A549 (cell line): ENCODE measurements around the gene DNAAF5. TPM values are rescaled to one million over a fixed set of nuclear protein-coding genes. Genes with fewer than 3 reads are reported as not detected.

Experiments used
- ATAC-seq, 2 experiments: fragments of 200-7000 bp in 1 of 2; fragments of >200 bp in 1 of 2; cut with Nextera tagmentation in 1 of 2; cut with Tn5 transposase in 1 of 2; 3 replicates each; pipeline versions ENCODE4 v1.8.0 to v1.9.1; 2018 to 2020; ENCODE audit warnings: mild to moderate bottlenecking in 1 of 2, moderate library complexity in 1 of 2
- CTCF ChIA-PET: fragments of 300-600 bp; sonication (Branson Sonifier 250); formaldehyde crosslinking; extraction: SDS; loops from one replicate; lab custom pipeline; 2021; ENCODE audit warnings: antibody characterized with exemption, inconsistent platforms; lab: Yijun Ruan, JAX
- POLR2A ChIA-PET: fragments of 350-600 bp; formaldehyde crosslinking; extraction: SDS; loops from one replicate; lab custom pipeline; 2021; ENCODE audit warnings: antibody characterized with exemption, inconsistent platforms; lab: Yijun Ruan, JAX
- DNase-seq, 2 experiments: peaks; one replicate each; pipeline versions ENCODE4 v3.0.0 to v3.0.0-alpha.2; 2011 to 2016; ENCODE audit warnings: low read depth in 1 of 2, low spot score in 1 of 2
- FAIRE-seq: peaks from 2 replicates; lab custom pipeline; 2011; peaks lifted over from hg19 to GRCh38; lab: Jason Lieb, UNC
- H3K27ac ChIP-seq, 2 experiments: fragments of >200 bp; sonication (Bioruptor Twin); formaldehyde crosslinking; 3 replicates each; pipeline ENCODE4 v1.5.1; 2016 to 2017
- H3K4me1 ChIP-seq: fragments of >200 bp; sonication (Bioruptor Twin); formaldehyde crosslinking; 3 replicates; pipeline ENCODE4 v1.6.1; 2016
- H3K4me2 ChIP-seq: fragments of >200 bp; sonication (Bioruptor Twin); formaldehyde crosslinking; 3 replicates; pipeline ENCODE4 v1.6.1; 2016
- H3K4me3 ChIP-seq: fragments of >200 bp; sonication (Bioruptor Twin); formaldehyde crosslinking; 3 replicates; pipeline ENCODE4 v1.5.1; 2016
- H3K9me3 ChIP-seq: fragments of >200 bp; sonication (Bioruptor Twin); formaldehyde crosslinking; 3 replicates; pipeline ENCODE4 v1.6.1; 2016
- ATOH8 ChIP-seq: fragments of 250-450 bp; sonication (Bioruptor Pico); IDR thresholded peaks from 2 replicates; pipeline ENCODE4 v1.5.0; 2020; ENCODE audit warnings: low read depth, mild to moderate bottlenecking, moderate library complexity
- BHLHE40 ChIP-seq: IDR thresholded peaks from 2 replicates; pipeline ENCODE4 v1.6.1; 2012; ENCODE audit warnings: low read depth, low read length, inconsistent platforms
- CBX8 ChIP-seq: fragments of 200-600 bp; sonication (generic); IDR thresholded peaks from 2 replicates; pipeline ENCODE4 v1.6.1; 2016
- E2F6 ChIP-seq: IDR thresholded peaks from 2 replicates; pipeline ENCODE4 v1.6.1; 2012; ENCODE audit warnings: low read depth, borderline replicate concordance
- EHF ChIP-seq: fragments of 250-450 bp; sonication (Bioruptor Pico); IDR thresholded peaks from 2 replicates; pipeline ENCODE4 v1.5.0; 2020; ENCODE audit warnings: mild to moderate bottlenecking
- EHMT2 ChIP-seq: fragments of 200-600 bp; sonication (generic); IDR thresholded peaks from 2 replicates; pipeline ENCODE4 v1.6.1; 2016; ENCODE audit warnings: antibody characterized with exemption, low read depth, mild to moderate bottlenecking, moderate library complexity
- GATA3 ChIP-seq: IDR thresholded peaks from 2 replicates; pipeline ENCODE4 v1.6.1; 2012; ENCODE audit warnings: borderline replicate concordance
- HES2 ChIP-seq: fragments of >200 bp; sonication (Bioruptor Twin); formaldehyde crosslinking; IDR thresholded peaks from 2 replicates; pipeline ENCODE4 v1.6.1; 2016
- HMGXB4 ChIP-seq: fragments of 250-450 bp; sonication (Bioruptor Pico); IDR thresholded peaks from 2 replicates; pipeline ENCODE4 v1.5.0; 2021; ENCODE audit warnings: mild to moderate bottlenecking, moderate library complexity, borderline replicate concordance
- HOXB13 ChIP-seq: fragments of 250-450 bp; sonication (Bioruptor Pico); IDR thresholded peaks from 2 replicates; pipeline ENCODE4 v1.5.0; 2020; ENCODE audit warnings: low read depth, mild to moderate bottlenecking, moderate library complexity
- JUNB ChIP-seq: fragments of >200 bp; sonication (Bioruptor Twin); formaldehyde crosslinking; IDR thresholded peaks from 2 replicates; pipeline ENCODE4 v1.6.1; 2016
- KDM1A ChIP-seq: fragments of 200-600 bp; sonication (generic); IDR thresholded peaks from 2 replicates; pipeline ENCODE4 v1.6.1; 2016; ENCODE audit warnings: low read depth, mild to moderate bottlenecking
- KDM5A ChIP-seq: fragments of 200-600 bp; sonication (generic); IDR thresholded peaks from 2 replicates; pipeline ENCODE4 v1.6.1; 2016; ENCODE audit warnings: antibody characterized with exemption, mild to moderate bottlenecking
- MAFK ChIP-seq: fragments of 450-650 bp; IDR thresholded peaks from 2 replicates; pipeline ENCODE4 v1.6.1; 2014; ENCODE audit not compliant: partially characterized antibody
- MAX ChIP-seq: IDR thresholded peaks from 2 replicates; pipeline ENCODE4 v1.6.1; 2012
- MAZ ChIP-seq: fragments of 150-350 bp; IDR thresholded peaks from 2 replicates; pipeline ENCODE4 v1.6.1; 2014; ENCODE audit warnings: antibody characterized with exemption, low read depth, low read length, borderline replicate concordance
- MYC ChIP-seq: IDR thresholded peaks from 2 replicates; pipeline ENCODE4 v1.6.1; 2012; ENCODE audit warnings: mild to moderate bottlenecking, inconsistent platforms, low read length, improper control_type of control experiment, borderline replicate concordance
- PBX3 ChIP-seq: IDR thresholded peaks from 2 replicates; pipeline ENCODE4 v1.6.1; 2012
- POLR2AphosphoS2 ChIP-seq: conservative IDR thresholded peaks from 2 replicates; pipeline ENCODE4 v1.6.1; 2012; ENCODE audit warnings: low read length, improper control_type of control experiment, inconsistent platforms
- RARB ChIP-seq: fragments of 250-450 bp; sonication (Bioruptor Pico); IDR thresholded peaks from 2 replicates; pipeline ENCODE4 v1.8.0; 2021; ENCODE audit warnings: mild to moderate bottlenecking, moderate library complexity
- RFX5 ChIP-seq: fragments of 450-650 bp; IDR thresholded peaks from 2 replicates; pipeline ENCODE4 v1.7.1; 2014; ENCODE audit warnings: antibody characterized with exemption, mild to moderate bottlenecking, moderate library complexity
- SREBF2 ChIP-seq: fragments of 450-650 bp; IDR thresholded peaks from 2 replicates; pipeline ENCODE4 v1.6.1; 2014; ENCODE audit warnings: mild to moderate bottlenecking, moderate library complexity
- ZC3H11A ChIP-seq: fragments of 450-650 bp; IDR thresholded peaks from 2 replicates; pipeline ENCODE4 v1.6.1; 2014; ENCODE audit warnings: antibody characterized with exemption, mild to moderate bottlenecking
- ZFP36 ChIP-seq: fragments of 450-650 bp; IDR thresholded peaks from 2 replicates; pipeline ENCODE4 v1.6.1; 2014; ENCODE audit warnings: borderline replicate concordance; ENCODE audit not compliant: partially characterized antibody
- ZSCAN20 ChIP-seq: fragments of 250-450 bp; sonication (Bioruptor Pico); IDR thresholded peaks from 2 replicates; pipeline ENCODE4 v1.8.0; 2022; ENCODE audit warnings: mild to moderate bottlenecking, moderate library complexity
- WGBS: methylation state at CpG from one replicate; pipeline ENCODE4 v1.1.6; 2017; ENCODE audit errors: missing lambda C conversion rate; 5-methylcytosine and 5-hydroxymethylcytosine counted together
- polyA plus RNA-seq, 4 experiments: library from polyadenylated mRNA; depleted of rRNA in 3 of 4; stranded (reverse); fragments of >200 nt; fragmentation: RNase III in 1 of 4; extraction: RNeasy Plus Mini Kit Qiagen cat#74134 plus additional on column Dnase treatment in 1 of 4; gene quantifications; 2 replicates in 3 of 4; 3 replicates in 1 of 4; pipeline ENCODE4 v1.2.3, GENCODE V29; 2011 to 2017

DNAAF5 gene
- polyA plus RNA-seq, 2 of the 4 experiments (the other 2 are of a cell fraction) = 27.8 to 34.7 TPM

- ATAC-seq (no peak), FAIRE-seq (no peak), DNase-seq (no peak)
- CTCF ChIA-PET = no interaction called here
- H3K27ac ChIP-seq = no peak overlapping the region
- POLR2A ChIA-PET = no interaction called here
- TF ChIP-seq GATA3 = no peak
- no peak for TF ChIP-seq EHF
- TF ChIP-seq EHMT2 = no peak
- TF ChIP-seq MAX = no peak
- no peak for TF ChIP-seq E2F6
- no peak for TF ChIP-seq POLR2AphosphoS2
- no peak for TF ChIP-seq ATOH8 (CRISPR knock-in tag)
- no peak for TF ChIP-seq ZSCAN20 (CRISPR knock-in tag)
- no peak for TF ChIP-seq RARB (CRISPR knock-in tag)
- no peak for TF ChIP-seq KDM5A
- TF ChIP-seq HES2 = no peak
- TF ChIP-seq BHLHE40 = no peak
- TF ChIP-seq HMGXB4 (CRISPR knock-in tag) = no peak
- TF ChIP-seq PBX3 = no peak
- TF ChIP-seq MAZ = no peak
- no peak for TF ChIP-seq SREBF2
- no peak for TF ChIP-seq ZC3H11A
- no peak for TF ChIP-seq ZFP36
- H3K4me3 ChIP-seq = no peak overlapping the region
- no peak overlapping the region for H3K4me2 ChIP-seq
- H3K9me3 ChIP-seq = no peaks in the 10 kb centered on the region
- WGBS = 94% methylated on average over 19 of the region's 20 CpGs
- no peaks in the 10 kb centered on the region for H3K4me1 ChIP-seq
These were observed 18.4 kb downstream of the DNAAF5 start for GRCh38 chr7:744854-745430.

DNA sequence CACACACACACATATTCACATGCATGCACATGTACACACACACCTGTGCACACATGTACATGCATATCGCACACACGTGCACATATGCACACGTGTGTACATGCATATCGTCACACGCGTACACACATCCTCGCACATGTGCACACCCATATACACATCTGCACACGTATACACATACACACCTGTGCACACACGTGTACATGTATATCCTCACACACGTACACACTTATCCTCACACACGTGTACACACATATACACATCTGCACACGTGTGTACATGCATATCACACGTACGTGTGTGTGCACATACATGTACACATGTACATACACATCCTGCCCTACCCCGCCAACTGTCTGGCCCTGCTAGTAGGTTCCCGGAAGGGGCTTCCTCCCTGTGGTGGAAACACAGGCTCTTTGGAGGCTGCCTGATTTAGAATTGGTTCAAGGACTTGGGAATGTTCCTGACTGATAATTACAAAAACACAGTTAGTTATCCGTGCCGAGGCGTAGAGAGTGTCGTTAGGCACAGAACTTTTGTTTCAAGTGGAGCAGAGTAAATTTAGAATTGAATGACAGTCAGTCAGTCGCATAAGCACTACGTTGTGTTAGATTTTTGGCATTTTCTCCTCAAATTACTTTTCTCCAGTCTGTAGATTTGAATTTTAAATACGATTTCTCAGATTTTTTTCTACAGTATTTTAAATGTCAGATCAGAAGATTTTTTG lies 19.1 kb downstream of the DNAAF5 start:
- no peak for TF ChIP-seq MAFK
- no peak for TF ChIP-seq RFX5
- TF ChIP-seq POLR2AphosphoS2 = no peak; the same call in 1 of the 2 replicates
- no peak for TF ChIP-seq MYC
- no peak for TF ChIP-seq KDM1A
- TF ChIP-seq JUNB = no peak
- TF ChIP-seq CBX8 = no peak
- no peak for TF ChIP-seq MAZ
- TF ChIP-seq HOXB13 (CRISPR knock-in tag) = no peak
- FAIRE-seq (no peak), ATAC-seq (no peak), DNase-seq (no peak)
- CTCF ChIA-PET = no interaction called here
- no peaks in the 10 kb centered on the region for H3K4me1 ChIP-seq
- H3K4me2 ChIP-seq = no peak overlapping the region
- POLR2A ChIA-PET = no interaction called here
- no peak overlapping the region for H3K27ac ChIP-seq
- no peaks in the 10 kb centered on the region for H3K9me3 ChIP-seq
- H3K4me3 ChIP-seq = no peak overlapping the region
- WGBS = 95% methylated on average over 23 of the region's 23 CpGs
